Effector memory CD8-positive, alpha-beta T cell (primary cell): ENCODE data around the gene LRRC74B.
"Not testable (repeated sequence)": the region's sequence is repeated elsewhere in the genome, so short reads cannot be mapped to it uniquely, and the experiment has no call there.

Source experiments
- ATAC-seq: fragments of 150-1000 bp; cut with Tn5 transposase; replicated peaks from 2 replicates; pipeline ENCODE4 v1.10.0; 2021; ENCODE audit warnings: mild to moderate bottlenecking, moderate library complexity
- DNase-seq, 3 experiments: peaks; one replicate each; pipeline ENCODE4 v3.0.0; 2021
- H3K27ac Mint-ChIP-seq, 2 donors: one replicate each; pipeline ENCODE4 v1.8.0; 2022; ENCODE audit warnings: mild to moderate bottlenecking in 2 of 2, mixed read lengths in 2 of 2, moderate library complexity in 2 of 2
- H3K27me3 Mint-ChIP-seq, 2 donors: one replicate each; pipeline ENCODE4 v1.8.0; 2022; ENCODE audit warnings: mixed read lengths in 2 of 2
- H3K36me3 Mint-ChIP-seq: one replicate; pipeline ENCODE4 v1.8.0; 2022; ENCODE audit warnings: mild to moderate bottlenecking, moderate library complexity, mixed read lengths; ENCODE audit not compliant: insufficient read depth
- H3K4me1 Mint-ChIP-seq, 2 donors: one replicate each; pipeline ENCODE4 v1.8.0; 2022; ENCODE audit warnings: low read depth in 2 of 2, mixed read lengths in 2 of 2
- H3K4me3 Mint-ChIP-seq, 2 donors: one replicate each; pipeline ENCODE4 v1.8.0; 2022; ENCODE audit warnings: mild to moderate bottlenecking in 2 of 2, mixed read lengths in 2 of 2, moderate library complexity in 2 of 2
- H3K9me3 Mint-ChIP-seq, 2 donors: one replicate each; pipeline ENCODE4 v1.8.0; 2022; ENCODE audit warnings: mixed read lengths in 2 of 2

LRRC74B gene

DNA sequence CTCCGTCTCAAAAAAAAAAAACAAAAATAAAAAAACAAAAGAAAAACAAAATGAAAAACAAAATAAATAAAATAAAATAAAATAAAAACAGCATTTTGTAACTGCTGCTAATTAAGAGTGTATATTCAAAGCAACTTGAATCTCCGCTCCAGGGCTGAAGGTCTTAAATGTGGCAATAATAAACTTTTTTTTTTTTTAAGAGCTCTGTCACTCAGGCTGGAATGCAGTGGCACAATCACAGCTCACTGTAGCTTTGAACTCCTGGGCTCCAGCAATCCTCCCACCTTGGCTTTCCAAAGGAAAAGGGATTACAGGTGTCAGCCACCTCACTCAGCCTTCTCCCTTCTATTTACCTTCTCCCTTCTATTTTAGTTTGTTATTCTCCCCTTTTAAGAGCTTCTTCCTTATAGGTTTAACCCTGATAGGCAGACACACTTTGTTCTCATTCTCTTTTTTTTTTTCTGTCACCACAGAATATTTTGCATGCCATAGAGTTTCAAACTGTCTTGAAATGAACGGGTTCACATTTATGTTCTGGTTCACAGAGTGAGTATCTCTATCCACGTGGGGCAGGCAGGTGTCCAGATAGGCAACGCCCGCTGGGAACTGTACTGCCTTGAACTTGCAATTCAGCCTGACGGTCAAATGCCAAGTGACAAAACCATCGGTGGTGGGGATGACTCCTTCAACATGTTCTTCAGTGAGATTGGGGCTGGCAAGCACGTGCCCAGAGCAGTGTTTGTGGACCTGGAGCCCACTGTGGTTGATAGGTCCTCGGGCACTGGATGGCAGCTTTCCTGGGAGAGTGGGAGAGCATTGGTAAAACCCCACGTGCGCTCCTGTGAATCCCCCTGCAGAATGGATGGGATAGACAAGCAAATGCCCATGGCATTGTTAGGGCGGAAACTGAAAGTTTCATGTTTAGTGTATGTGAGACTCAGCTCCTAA lies 19.4 kb downstream of the LRRC74B start:
- Mint-ChIP-seq H3K9me3 (no peaks in the 10 kb centered on the region), H3K4me3 (no peak overlapping the region), H3K27ac (peak overlapping the region in 1 of 2 donors; percentile 42), H3K4me1 (no peaks in the 10 kb centered on the region), H3K36me3 (peaks cover 3% of the 10 kb centered on the region), H3K27me3 (peaks cover 5 to 19% of the 10 kb centered on the region in 2 donors)
- ATAC-seq (no peak), DNase-seq (no peak)

DNA sequence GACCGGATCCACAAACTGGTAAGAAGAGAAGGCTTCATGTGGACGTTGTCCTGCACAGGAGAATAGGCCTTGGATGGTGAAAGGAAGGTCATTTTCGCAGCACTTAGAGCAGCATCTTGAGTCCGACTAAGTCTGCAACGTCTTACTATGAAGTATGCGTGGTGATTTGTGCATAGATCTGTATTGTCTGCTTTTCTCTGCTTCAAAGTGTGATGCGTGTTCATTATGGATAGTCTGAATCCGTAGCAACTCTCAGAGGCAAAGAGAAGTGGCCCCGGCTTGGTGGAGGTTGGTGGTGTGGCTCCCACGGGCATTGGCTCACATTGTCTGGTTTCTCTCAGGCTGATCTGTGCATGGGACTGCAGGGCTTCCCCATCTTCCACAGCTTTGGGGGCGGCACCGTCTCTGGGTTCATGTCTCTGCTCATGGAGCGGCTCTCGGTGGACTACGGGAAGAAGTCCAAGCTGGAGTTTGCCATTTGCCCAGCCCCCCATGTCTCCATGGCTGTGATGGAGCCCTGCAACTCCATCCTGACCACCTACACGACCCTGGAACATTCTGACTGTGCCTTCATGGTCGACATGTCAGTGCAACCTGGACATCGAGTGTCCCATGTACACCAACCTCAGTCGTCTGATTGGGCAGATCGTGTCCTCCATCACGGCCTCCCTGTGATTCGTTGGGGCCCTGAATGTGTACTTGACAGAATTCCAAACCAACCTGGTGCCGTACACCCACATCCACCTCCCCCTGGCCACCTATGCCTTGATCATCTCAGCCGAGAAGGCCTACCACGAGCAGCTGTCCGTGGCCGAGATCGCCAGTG lies 21.5 kb downstream of the LRRC74B start:
- Mint-ChIP-seq H3K9me3 (no peaks in the 10 kb centered on the region), H3K36me3 (peaks cover 3% of the 10 kb centered on the region), H3K4me3 (no peak overlapping the region), H3K4me1 (no peaks in the 10 kb centered on the region), H3K27me3 (peaks cover 0 to 19% of the 10 kb centered on the region in 2 donors), H3K27ac (no peak overlapping the region)
- no peak for ATAC-seq
- no peak for DNase-seq

- no peaks in the 10 kb centered on the region for H3K9me3 Mint-ChIP-seq
- H3K36me3 Mint-ChIP-seq = peaks cover 3% of the 10 kb centered on the region
- H3K27ac Mint-ChIP-seq = no peak overlapping the region
- H3K27me3 Mint-ChIP-seq = peaks cover 0 to 19% of the 10 kb centered on the region in 2 donors
- DNase-seq (no peak), ATAC-seq (no peak)
- no peak overlapping the region for H3K4me3 Mint-ChIP-seq
- H3K4me1 Mint-ChIP-seq = no peaks in the 10 kb centered on the region
Observed at GRCh38 chr22:21067901-21068680, 22.3 kb downstream of the LRRC74B start.

- no peaks in the 10 kb centered on the region for H3K4me1 Mint-ChIP-seq
- peaks cover 0 to 19% of the 10 kb centered on the region in 2 donors for H3K27me3 Mint-ChIP-seq
Observed at GRCh38 chr22:21068681-21069276, 23.0 kb downstream of the LRRC74B start.

GRCh38 chr22:21069375-21069774 lies 23.6 kb downstream of the LRRC74B start:
- H3K4me3 Mint-ChIP-seq = no peak overlapping the region
- H3K27me3 Mint-ChIP-seq = peaks cover 0 to 19% of the 10 kb centered on the region in 2 donors
- no peak for DNase-seq
- H3K36me3 Mint-ChIP-seq = peaks cover 3% of the 10 kb centered on the region
- H3K4me1 Mint-ChIP-seq = no peaks in the 10 kb centered on the region
- no peak for ATAC-seq
- H3K9me3 Mint-ChIP-seq = no peaks in the 10 kb centered on the region
- no peak overlapping the region for H3K27ac Mint-ChIP-seq

More at GRCh38 chr22:21068681-21069276, 23.0 kb downstream of the LRRC74B start:
- Mint-ChIP-seq H3K9me3 (no peaks in the 10 kb centered on the region), H3K27ac (no peak overlapping the region), H3K4me3 (no peak overlapping the region), H3K36me3 (peaks cover 3% of the 10 kb centered on the region)
- ATAC-seq (no peak), DNase-seq (no peak)

DNA sequence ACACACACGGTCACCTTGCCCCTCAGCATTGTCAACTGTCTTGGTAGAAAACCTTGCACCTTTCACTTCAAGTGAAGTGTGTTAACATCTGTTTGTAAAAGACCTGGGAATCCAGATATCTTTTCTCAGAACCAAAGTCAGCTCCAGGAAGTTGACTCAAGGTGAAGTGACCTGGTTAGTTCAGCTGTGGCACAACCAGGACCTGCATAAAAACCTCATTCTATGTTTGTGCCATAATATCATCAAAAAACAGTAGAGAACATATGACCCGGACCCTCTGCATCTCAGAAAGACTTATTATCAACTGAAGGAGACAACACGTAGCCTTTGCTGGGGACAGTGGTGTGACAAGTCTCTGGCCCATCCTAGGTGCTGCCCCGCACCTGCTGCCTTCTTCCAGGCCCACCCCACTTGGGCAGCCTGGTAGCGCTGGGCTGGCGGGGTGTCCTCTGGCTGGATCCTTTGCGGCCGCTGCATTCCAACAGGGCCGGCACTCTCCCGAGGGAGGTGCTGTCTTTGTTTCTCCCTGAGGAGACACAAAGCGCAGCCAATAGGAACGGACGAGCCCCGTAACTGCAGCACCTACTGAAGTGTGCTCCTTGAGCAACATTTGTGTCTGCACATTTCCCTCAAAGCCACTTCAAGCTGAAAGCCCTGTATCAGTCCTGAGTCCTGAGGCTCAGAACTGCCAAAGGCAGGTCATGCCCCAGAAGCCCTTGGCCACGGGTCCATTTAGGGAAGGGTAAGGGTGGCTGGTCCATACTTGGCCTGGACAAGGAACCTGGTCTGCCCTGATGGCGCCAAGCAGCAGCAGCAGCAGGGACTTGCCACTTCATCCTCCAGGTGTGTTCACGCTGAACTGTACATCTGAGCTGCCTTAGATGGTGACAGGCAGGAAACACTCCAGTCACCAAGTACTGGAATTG lies 25.2 kb downstream of the LRRC74B start:
- Mint-ChIP-seq H3K9me3 (no peaks in the 10 kb centered on the region), H3K4me1 (no peaks in the 10 kb centered on the region), H3K27me3 (peaks cover 0 to 8% of the 10 kb centered on the region in 2 donors), H3K36me3 (peaks cover 3% of the 10 kb centered on the region), H3K4me3 (no peak overlapping the region), H3K27ac (no peak overlapping the region)
- DNase-seq (no peak), ATAC-seq (no peak)

DNA sequence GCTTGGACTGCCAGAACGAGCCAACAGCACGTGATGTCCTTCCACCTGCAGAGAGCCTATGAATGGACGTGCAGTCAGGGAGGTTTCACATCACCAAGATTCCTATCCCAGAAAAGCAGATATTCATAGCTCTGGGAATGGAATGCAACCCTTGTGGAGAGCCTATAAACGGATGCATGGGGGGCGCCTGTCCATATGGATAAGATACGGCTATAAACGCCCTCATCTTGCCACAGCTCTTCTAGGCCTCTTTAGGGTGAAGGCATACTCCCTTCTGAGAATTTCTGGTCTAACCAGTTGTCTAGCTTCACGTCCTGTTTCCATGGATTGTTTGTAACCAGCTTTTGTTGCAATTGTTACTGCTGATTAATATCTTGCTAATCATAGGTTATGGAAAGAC lies 26.1 kb downstream of the LRRC74B start:
- H3K4me1 Mint-ChIP-seq, H3K4me3 Mint-ChIP-seq, ATAC-seq, H3K27me3 Mint-ChIP-seq, H3K27ac Mint-ChIP-seq, DNase-seq, H3K36me3 Mint-ChIP-seq, H3K9me3 Mint-ChIP-seq: not testable (repeated sequence)

DNA sequence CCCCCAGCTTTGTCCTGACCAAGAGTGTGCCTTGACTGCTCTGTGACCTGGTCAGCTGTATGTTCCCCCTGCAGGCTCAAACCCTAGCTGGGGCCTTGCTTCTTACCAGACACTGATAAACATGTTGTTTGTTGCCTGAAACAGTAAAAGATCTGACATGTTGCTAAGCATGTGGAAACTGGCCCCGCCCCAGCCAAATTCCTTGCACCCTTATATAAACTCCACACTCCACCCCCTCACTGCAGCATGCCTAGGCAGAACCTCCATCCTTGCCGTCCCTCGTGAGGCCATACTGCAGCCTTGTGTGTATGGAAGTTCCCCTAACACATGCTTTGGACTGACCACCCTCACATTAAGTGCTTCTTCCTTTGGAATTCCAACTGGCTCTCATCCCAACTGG lies 27.3 kb downstream of the LRRC74B start:
- ATAC-seq (no peak), DNase-seq (no peak)
- Mint-ChIP-seq H3K36me3 (peaks cover 3% of the 10 kb centered on the region), H3K27me3 (peaks cover 0 to 15% of the 10 kb centered on the region in 2 donors), H3K4me1 (no peaks in the 10 kb centered on the region), H3K4me3 (no peak overlapping the region), H3K27ac (no peak overlapping the region), H3K9me3 (no peaks in the 10 kb centered on the region)

DNA sequence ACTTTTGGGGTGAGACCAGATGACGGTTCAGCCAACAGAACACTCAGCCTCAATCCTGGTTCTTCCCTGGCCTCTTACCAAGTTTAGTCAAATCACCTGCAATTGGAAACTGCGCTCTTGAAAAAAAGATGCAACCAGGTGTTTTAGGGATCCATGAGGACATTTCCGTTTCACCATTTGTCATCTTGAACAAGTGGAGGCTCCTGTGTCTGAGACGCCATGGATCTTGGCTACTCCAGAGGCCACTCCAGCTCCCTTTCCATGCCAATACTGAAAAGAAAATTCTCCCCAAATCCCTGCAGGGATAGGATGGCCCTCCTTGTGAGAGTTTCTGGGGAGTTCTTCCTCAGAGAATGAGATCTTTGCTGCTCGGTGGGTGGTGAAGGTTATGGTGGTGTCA lies 27.7 kb downstream of the LRRC74B start:
- no peak for DNase-seq
- Mint-ChIP-seq H3K4me3 (no peak overlapping the region), H3K4me1 (no peaks in the 10 kb centered on the region), H3K36me3 (peaks cover 3% of the 10 kb centered on the region), H3K27me3 (peaks cover 0 to 20% of the 10 kb centered on the region in 2 donors), H3K27ac (no peak overlapping the region), H3K9me3 (no peaks in the 10 kb centered on the region)
- ATAC-seq = no peak

DNA sequence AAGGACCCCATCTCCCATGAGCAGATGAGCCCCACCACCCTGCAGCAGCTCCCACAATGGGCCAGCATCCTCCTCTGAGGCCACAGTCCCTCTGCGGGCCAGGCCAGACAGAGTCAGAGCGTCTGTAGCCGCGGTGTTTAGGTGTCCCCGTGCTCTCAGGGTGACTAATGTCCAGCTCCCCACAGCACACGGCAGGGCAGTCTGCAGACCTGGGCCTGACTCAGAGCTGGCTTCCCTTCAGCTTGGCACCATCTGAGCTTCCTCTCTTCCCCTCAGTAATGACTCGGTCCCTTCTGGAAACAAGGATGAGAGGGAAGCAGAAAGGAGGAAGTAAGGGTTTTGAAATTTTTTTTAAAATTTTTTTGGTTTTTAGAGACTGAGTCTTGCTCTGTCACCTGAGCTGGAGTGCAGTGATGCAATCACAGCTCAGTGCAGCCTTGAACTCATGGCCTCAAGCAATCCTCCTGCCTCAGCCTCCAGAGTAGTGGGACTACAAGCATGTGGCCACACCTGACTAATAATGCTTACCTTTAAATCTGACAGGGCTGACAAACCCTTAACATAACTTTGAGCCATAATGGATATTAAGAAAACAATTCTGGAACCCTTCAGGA lies 28.5 kb downstream of the LRRC74B start:
- peaks cover 6 to 27% of the 10 kb centered on the region in 2 donors for H3K27me3 Mint-ChIP-seq
- no peaks in the 10 kb centered on the region for H3K4me1 Mint-ChIP-seq
- ATAC-seq (no peak), DNase-seq (no peak)
- no peaks in the 10 kb centered on the region for H3K9me3 Mint-ChIP-seq
- H3K36me3 Mint-ChIP-seq = peaks cover 3% of the 10 kb centered on the region
- no peak overlapping the region for H3K27ac Mint-ChIP-seq
- no peak overlapping the region for H3K4me3 Mint-ChIP-seq

GRCh38 chr22:21075516-21076138 lies 29.9 kb downstream of the LRRC74B start:
- H3K9me3 Mint-ChIP-seq = no peaks in the 10 kb centered on the region
- no peak overlapping the region for H3K4me3 Mint-ChIP-seq
- ATAC-seq (no peak), DNase-seq (no peak)
- peak overlapping the region in 1 of 2 donors; percentile 28 for H3K27ac Mint-ChIP-seq
- peaks cover 6 to 29% of the 10 kb centered on the region in 2 donors for H3K27me3 Mint-ChIP-seq
- H3K4me1 Mint-ChIP-seq = no peaks in the 10 kb centered on the region
- peaks cover 3% of the 10 kb centered on the region for H3K36me3 Mint-ChIP-seq
